ENCODE results near the gene EVA1B.

The EVA1B gene

DNA sequence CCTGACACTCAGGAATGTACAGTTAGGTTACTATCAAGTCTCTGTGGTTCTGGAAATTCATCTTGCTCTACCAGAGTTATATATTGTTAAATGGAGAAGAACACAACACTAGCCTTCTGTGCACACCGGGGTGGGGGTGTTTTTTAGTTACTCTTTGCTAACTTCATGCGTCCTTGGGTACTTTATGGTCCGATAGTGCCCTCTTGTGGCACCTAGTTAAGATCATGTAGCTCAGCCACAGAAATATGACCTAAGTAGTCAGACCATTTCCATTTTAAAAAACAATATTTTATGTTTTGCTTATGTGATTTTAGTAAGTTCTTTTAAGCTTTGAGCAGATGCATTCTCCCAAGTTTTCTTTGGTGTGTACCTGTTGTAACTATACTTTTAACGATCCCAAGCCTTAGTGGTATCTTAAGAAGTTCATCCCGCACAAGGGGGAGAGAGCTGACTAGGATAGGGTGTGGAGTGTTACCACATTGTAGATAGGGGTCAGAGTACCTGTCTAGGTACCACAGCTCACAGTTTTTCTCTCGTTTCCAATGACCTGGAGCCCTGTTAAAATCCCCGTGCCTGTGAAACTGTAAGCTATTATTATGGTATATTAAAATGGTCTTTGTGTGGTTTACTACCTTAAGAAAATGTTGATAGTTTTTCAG is 37.9 kb downstream of the EVA1B start:
- H3K27ac Mint-ChIP-seq: peak overlapping the region; percentile 58
- ATAC-seq: peak; percentile 89
- peak; percentile 31 to 66 for DNase-seq (ENCODE audit: low spot score in 2 of 2)
- peaks cover 99% of the 10 kb centered on the region for H3K36me3 Mint-ChIP-seq
- H3K9me3 Mint-ChIP-seq: no peaks in the 10 kb centered on the region
- H3K4me3 Mint-ChIP-seq: no peak overlapping the region
- peaks cover 10% of the 10 kb centered on the region for H3K4me1 Mint-ChIP-seq

GRCh38 chr1:36284517-36284916 is 38.9 kb downstream of the EVA1B start:
- peaks cover 17% of the 10 kb centered on the region for H3K4me1 Mint-ChIP-seq
- H3K36me3 Mint-ChIP-seq: peaks cover 99% of the 10 kb centered on the region
- no peak overlapping the region for H3K4me3 Mint-ChIP-seq
- ATAC-seq (no peak), DNase-seq (ENCODE audit: low spot score in 2 of 2) (no peak)
- H3K27ac Mint-ChIP-seq: peak overlapping the region; percentile 67
- H3K9me3 Mint-ChIP-seq: no peaks in the 10 kb centered on the region

- Mint-ChIP-seq H3K9me3 (no peaks in the 10 kb centered on the region), H3K27ac (peak overlapping the region; percentile 67), H3K4me1 (peaks cover 21% of the 10 kb centered on the region), H3K4me3 (no peak overlapping the region), H3K36me3 (peaks cover 95% of the 10 kb centered on the region)
- no peak for ATAC-seq
- DNase-seq (ENCODE audit: low spot score in 2 of 2): no peak
Observed at GRCh38 chr1:36284061-36284460, 39.4 kb downstream of the EVA1B start.

GRCh38 chr1:36279789-36280296 is 43.6 kb downstream of the EVA1B start:
- Mint-ChIP-seq H3K27ac (peak overlapping the region; percentile 80), H3K36me3 (peaks cover 90% of the 10 kb centered on the region), H3K4me1 (peaks cover 15% of the 10 kb centered on the region), H3K9me3 (no peaks in the 10 kb centered on the region), H3K4me3 (no peak overlapping the region)
- no peak for DNase-seq (ENCODE audit: low spot score in 2 of 2)
- no peak for ATAC-seq

GRCh38 chr1:36279110-36279788 is 44.2 kb downstream of the EVA1B start:
- ATAC-seq (no peak), DNase-seq (ENCODE audit: low spot score in 2 of 2) (no peak)
- no peaks in the 10 kb centered on the region for H3K9me3 Mint-ChIP-seq
- H3K36me3 Mint-ChIP-seq: peaks cover 90% of the 10 kb centered on the region
- H3K4me1 Mint-ChIP-seq: peaks cover 15% of the 10 kb centered on the region
- no peak overlapping the region for H3K4me3 Mint-ChIP-seq
- peak overlapping the region; percentile 80 for H3K27ac Mint-ChIP-seq

GRCh38 chr1:36276688-36277087 is 46.8 kb downstream of the EVA1B start:
- Mint-ChIP-seq H3K36me3 (peaks cover 90% of the 10 kb centered on the region), H3K9me3 (no peaks in the 10 kb centered on the region), H3K4me3 (no peak overlapping the region), H3K27ac (peak overlapping the region; percentile 73), H3K4me1 (peaks cover 15% of the 10 kb centered on the region)
- no peak for DNase-seq (ENCODE audit: low spot score in 2 of 2)
- ATAC-seq: no peak

- no peak overlapping the region for H3K27ac Mint-ChIP-seq
- peaks cover 92% of the 10 kb centered on the region for H3K36me3 Mint-ChIP-seq
- no peaks in the 10 kb centered on the region for H3K9me3 Mint-ChIP-seq
- no peak for ATAC-seq
- H3K4me3 Mint-ChIP-seq: no peak overlapping the region
- peaks cover under 1% of the 10 kb centered on the region for H3K4me1 Mint-ChIP-seq
- DNase-seq (ENCODE audit: low spot score in 2 of 2): no peak
Observed at GRCh38 chr1:36274201-36274600, 49.2 kb downstream of the EVA1B start.

DNA sequence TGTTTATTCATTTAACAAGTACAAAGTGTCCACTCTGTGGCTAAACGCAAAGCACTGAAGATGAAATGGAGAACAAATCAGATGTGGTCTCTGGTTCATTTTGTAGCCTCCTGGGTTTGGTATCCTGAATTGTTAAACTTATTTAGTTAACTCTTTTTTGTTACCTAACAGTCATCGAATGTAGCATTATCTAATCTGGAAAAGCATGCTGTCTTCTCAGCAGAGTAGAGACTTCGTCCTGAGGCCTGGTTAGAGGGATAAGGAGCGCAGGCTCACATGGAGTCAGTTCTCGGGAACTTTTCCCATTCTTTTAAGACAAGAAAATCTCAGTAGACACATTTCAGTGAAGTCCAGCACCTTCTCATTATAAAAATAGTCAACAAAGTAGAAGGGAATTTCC is 50.4 kb downstream of the EVA1B start:
- H3K9me3 Mint-ChIP-seq: no peaks in the 10 kb centered on the region
- H3K36me3 Mint-ChIP-seq: peaks cover 98% of the 10 kb centered on the region
- peak overlapping the region; percentile 15 for H3K27ac Mint-ChIP-seq
- no peak for DNase-seq (ENCODE audit: low spot score in 2 of 2)
- no peak overlapping the region for H3K4me3 Mint-ChIP-seq
- ATAC-seq: no peak
- peaks cover under 1% of the 10 kb centered on the region for H3K4me1 Mint-ChIP-seq
